Fibroblast of lung (primary cell): ENCODE results near the gene MBD3L2B. TPM values are rescaled to one million over a fixed set of nuclear protein-coding genes. Genes with fewer than 3 reads are reported as not detected.

Experiments used
- DNase-seq, 2 donors: peaks; one replicate each; pipeline versions ENCODE4 v3.0.0 to v3.0.0-alpha.2; 2010; ENCODE audit warnings: low read depth in 2 of 2
- H2AFZ ChIP-seq: 2 replicates; pipeline ENCODE4 v1.5.1; 2012; ENCODE audit warnings: low read length, control low read depth, inconsistent platforms
- H3K27ac ChIP-seq: 2 replicates; pipeline ENCODE4 v1.5.1; 2011; ENCODE audit warnings: low read length, control low read depth; ENCODE audit not compliant: insufficient read depth
- H3K27me3 ChIP-seq: 2 replicates; pipeline ENCODE4 v1.5.1; 2011; ENCODE audit warnings: mild to moderate bottlenecking, low read length; ENCODE audit not compliant: control insufficient read depth, insufficient read depth
- H3K36me3 ChIP-seq: 2 replicates; pipeline ENCODE4 v1.5.1; 2011; ENCODE audit warnings: low read length; ENCODE audit not compliant: control insufficient read depth, insufficient read depth
- H3K4me1 ChIP-seq: 2 replicates; pipeline ENCODE4 v1.5.1; 2011; ENCODE audit warnings: low read length; ENCODE audit not compliant: control insufficient read depth, insufficient read depth; ENCODE audit errors: extremely low read depth
- H3K4me2 ChIP-seq: 2 replicates; pipeline ENCODE4 v1.5.1; 2011; ENCODE audit warnings: low read length, control low read depth; ENCODE audit not compliant: insufficient read depth; ENCODE audit errors: extremely low read depth
- H3K4me3 ChIP-seq, 4 experiments: fragments of 200-600 bp in 1 of 4; sonication (generic) in 1 of 4; replicated peaks in 1 of 4; 2 replicates each; pipeline ENCODE4 v1.5.1; 2011 to 2016; ENCODE audit warnings: low read length in 4 of 4, low read depth in 3 of 4, mild to moderate bottlenecking in 3 of 4, control low read depth in 2 of 4, inconsistent platforms in 1 of 4, mixed read lengths in 1 of 4; ENCODE audit not compliant: insufficient read depth in 1 of 4; ENCODE audit errors: control extremely low read depth in 1 of 4
- H3K79me2 ChIP-seq: 2 replicates; pipeline ENCODE4 v1.5.1; 2012; ENCODE audit warnings: mild to moderate bottlenecking, low read length, inconsistent platforms; ENCODE audit not compliant: control insufficient read depth, insufficient read depth
- H3K9ac ChIP-seq: 2 replicates; pipeline ENCODE4 v1.5.1; 2011; ENCODE audit warnings: mild to moderate bottlenecking, low read length, control low read depth; ENCODE audit not compliant: insufficient read depth
- H3K9me3 ChIP-seq: 2 replicates; pipeline ENCODE4 v1.5.1; 2012; ENCODE audit warnings: low read depth, low read length; ENCODE audit not compliant: control insufficient read depth, insufficient read depth
- H4K20me1 ChIP-seq: 2 replicates; pipeline ENCODE4 v1.5.1; 2011; ENCODE audit warnings: low read length; ENCODE audit not compliant: control insufficient read depth, insufficient read depth; ENCODE audit errors: extremely low read depth
- EZH2 ChIP-seq: IDR thresholded peaks from 2 replicates; pipeline ENCODE4 v1.5.1; 2012; ENCODE audit warnings: low read length, control low read depth, mild to moderate bottlenecking; ENCODE audit errors: missing control alignments
- polyA plus RNA-seq, 2 donors: library from polyadenylated mRNA; depleted of rRNA in 1 of 2; stranded (reverse) in 1 of 2; unstranded in 1 of 2; fragments of >200 nt; gene quantifications; 2 replicates each; pipeline ENCODE4 v1.2.1, GENCODE V29; 2011 to 2012; ENCODE audit warnings: missing spikeins in 1 of 2
- total RNA-seq: library from RNA; depleted of rRNA; stranded (reverse); fragments of >200 nt; gene quantifications from 2 replicates; pipeline ENCODE4 v1.2.1, GENCODE V29; 2014
- TF ChIP-seq, protein P1 (sequence below), 2 donors: IDR thresholded peaks in 1 of 2; conservative IDR thresholded peaks in 1 of 2; 1 replicate in 1 of 2; 2 replicates in 1 of 2; pipeline ENCODE4 v1.5.1; 2011 to 2012; ENCODE audit warnings: low read length in 2 of 2, control low read depth in 1 of 2, inconsistent platforms in 1 of 2, low read depth in 1 of 2, mild to moderate bottlenecking in 1 of 2

MBD3L2B gene
- total and polyA plus RNA-seq, 2 donors (not counting 1 experiment from before 2014, with no cell fraction given): not detected

- TF ChIP-seq, protein P1, sequence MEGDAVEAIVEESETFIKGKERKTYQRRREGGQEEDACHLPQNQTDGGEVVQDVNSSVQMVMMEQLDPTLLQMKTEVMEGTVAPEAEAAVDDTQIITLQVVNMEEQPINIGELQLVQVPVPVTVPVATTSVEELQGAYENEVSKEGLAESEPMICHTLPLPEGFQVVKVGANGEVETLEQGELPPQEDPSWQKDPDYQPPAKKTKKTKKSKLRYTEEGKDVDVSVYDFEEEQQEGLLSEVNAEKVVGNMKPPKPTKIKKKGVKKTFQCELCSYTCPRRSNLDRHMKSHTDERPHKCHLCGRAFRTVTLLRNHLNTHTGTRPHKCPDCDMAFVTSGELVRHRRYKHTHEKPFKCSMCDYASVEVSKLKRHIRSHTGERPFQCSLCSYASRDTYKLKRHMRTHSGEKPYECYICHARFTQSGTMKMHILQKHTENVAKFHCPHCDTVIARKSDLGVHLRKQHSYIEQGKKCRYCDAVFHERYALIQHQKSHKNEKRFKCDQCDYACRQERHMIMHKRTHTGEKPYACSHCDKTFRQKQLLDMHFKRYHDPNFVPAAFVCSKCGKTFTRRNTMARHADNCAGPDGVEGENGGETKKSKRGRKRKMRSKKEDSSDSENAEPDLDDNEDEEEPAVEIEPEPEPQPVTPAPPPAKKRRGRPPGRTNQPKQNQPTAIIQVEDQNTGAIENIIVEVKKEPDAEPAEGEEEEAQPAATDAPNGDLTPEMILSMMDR (conservative IDR thresholded peaks at IDR 0.05 in 1 of 2, IDR thresholded peaks at IDR 0.05 in 1 of 2; ENCODE audit: low read depth in 1 of 2, low read length in 2 of 2): no peak
- no peak for TF ChIP-seq EZH2
- Histone ChIP-seq H3K79me2 (no peaks in the 10 kb centered on the region), H3K9me3 (no peaks in the 10 kb centered on the region), H3K9ac (no peak overlapping the region), H4K20me1 (no peaks in the 10 kb centered on the region), H3K4me1 (no peaks in the 10 kb centered on the region), H2AFZ (no peak overlapping the region), H3K27ac (no peak overlapping the region), H3K27me3 (no peaks in the 10 kb centered on the region), H3K4me3 (no peak overlapping the region), H3K36me3 (no peaks in the 10 kb centered on the region), H3K4me2 (no peak overlapping the region)
- no peak for DNase-seq
These were observed 37.8 kb downstream of the MBD3L2B start for GRCh38 chr19:6983448-6983847.

DNA sequence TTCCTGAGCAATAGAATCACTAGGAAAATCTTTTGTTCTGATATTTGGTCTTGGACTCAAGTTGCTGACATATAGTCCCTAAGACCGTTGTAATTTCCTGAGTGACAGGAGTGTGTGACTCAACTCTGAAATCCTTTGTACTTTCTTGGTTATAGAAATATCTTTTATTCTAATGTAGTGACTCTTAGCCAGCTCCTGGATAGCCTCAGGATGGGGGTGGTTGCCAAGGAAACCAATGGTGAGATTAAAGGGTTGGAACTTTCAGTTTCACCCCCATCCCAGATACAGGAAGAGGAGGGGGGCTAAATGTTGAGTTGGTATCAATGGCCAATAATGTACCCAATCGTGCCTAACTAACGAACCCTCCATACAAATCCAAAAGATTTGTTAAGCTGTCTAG lies 41.8 kb downstream of the MBD3L2B start:
- Histone ChIP-seq H3K9ac (no peak overlapping the region), H3K27me3 (no peaks in the 10 kb centered on the region), H3K9me3 (no peaks in the 10 kb centered on the region), H2AFZ (no peak overlapping the region), H4K20me1 (no peaks in the 10 kb centered on the region), H3K27ac (no peak overlapping the region), H3K36me3 (no peaks in the 10 kb centered on the region), H3K4me3 (no peak overlapping the region), H3K79me2 (no peaks in the 10 kb centered on the region), H3K4me1 (no peaks in the 10 kb centered on the region), H3K4me2 (no peak overlapping the region)
- TF ChIP-seq, protein P1 (conservative IDR thresholded peaks at IDR 0.05 in 1 of 2, IDR thresholded peaks at IDR 0.05 in 1 of 2; ENCODE audit: low read depth in 1 of 2, low read length in 2 of 2): no peak
- TF ChIP-seq EZH2: no peak
- no peak for DNase-seq

DNA sequence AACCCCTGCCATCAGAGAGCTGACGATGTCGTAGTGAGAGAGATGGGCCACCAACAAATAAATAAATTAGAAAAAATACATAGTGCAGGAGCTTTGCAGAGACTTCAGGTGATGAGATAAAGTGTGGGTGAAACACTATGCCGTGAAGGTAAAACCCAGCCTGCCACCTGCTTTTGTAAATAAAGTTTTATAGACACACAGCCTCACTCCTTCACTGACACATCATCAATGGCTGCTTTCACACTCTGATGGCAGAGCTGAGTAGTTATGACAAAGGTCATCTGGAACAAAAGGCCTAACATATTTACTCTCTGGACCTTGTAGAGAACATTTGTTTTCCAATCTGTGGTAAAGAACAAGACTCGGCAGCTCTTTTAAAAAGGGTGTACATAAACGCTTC lies 45.0 kb downstream of the MBD3L2B start:
- Histone ChIP-seq H3K9ac (no peak overlapping the region), H3K27me3 (no peaks in the 10 kb centered on the region), H3K79me2 (no peaks in the 10 kb centered on the region), H3K9me3 (no peaks in the 10 kb centered on the region), H2AFZ (no peak overlapping the region), H3K4me1 (no peaks in the 10 kb centered on the region), H3K4me3 (no peak overlapping the region), H3K4me2 (no peak overlapping the region), H4K20me1 (no peaks in the 10 kb centered on the region), H3K27ac (no peak overlapping the region), H3K36me3 (no peaks in the 10 kb centered on the region)
- TF ChIP-seq EZH2: no peak
- TF ChIP-seq, protein P1 (conservative IDR thresholded peaks at IDR 0.05 in 1 of 2, IDR thresholded peaks at IDR 0.05 in 1 of 2; ENCODE audit: low read depth in 1 of 2, low read length in 2 of 2): no peak
- DNase-seq: no peak
